CD4-positive, alpha-beta T cell (primary cell): ENCODE results near the gene PLCL2. TPM values are rescaled to one million over a fixed set of nuclear protein-coding genes. Genes with fewer than 3 reads are reported as not detected.

ENCODE experiments used
- ATAC-seq: fragments of 200-7000 bp; cut with Tn5 transposase; one replicate; pipeline ENCODE4 v1.10.0; 2022; ENCODE audit warnings: mild to moderate bottlenecking; ENCODE audit not compliant: poor library complexity
- CTCF ChIA-PET: fragments of 350-600 bp; sonication (Branson Sonifier 250); formaldehyde crosslinking; loops from one replicate; lab custom pipeline; 2021; ENCODE audit warnings: antibody characterized with exemption, inconsistent platforms; lab: Charles Lee
- POLR2A ChIA-PET: fragments of 350-600 bp; sonication (Branson Sonifier 250); formaldehyde crosslinking; loops from one replicate; lab custom pipeline; 2021; ENCODE audit warnings: antibody characterized with exemption, inconsistent platforms; lab: Charles Lee
- DNase-seq, 14 experiments: peaks; one replicate each; pipeline ENCODE4 v3.0.0-alpha.2; 2013 to 2020; ENCODE audit warnings: mixed read lengths in 2 of 14
- H3K27ac ChIP-seq, 2 donors: one replicate each; pipeline versions ENCODE4 v1.5.1 to v1.7.0; 2013; ENCODE audit warnings: low read length in 2 of 2, low read depth in 1 of 2, mild to moderate bottlenecking in 1 of 2
- H3K27me3 ChIP-seq, 2 experiments: 1 replicate in 1 of 2; 2 replicates in 1 of 2; pipeline versions ENCODE4 v1.6.1 to v1.7.0; 2013; ENCODE audit warnings: low read length in 2 of 2, control low read depth in 1 of 2, mild to moderate bottlenecking in 1 of 2, moderate library complexity in 1 of 2; ENCODE audit not compliant: insufficient read depth in 2 of 2, control insufficient read depth in 1 of 2
- H3K36me3 ChIP-seq: one replicate; pipeline ENCODE4 v1.6.1; 2013; ENCODE audit warnings: low read length, control low read depth; ENCODE audit not compliant: insufficient read depth
- H3K4me1 ChIP-seq: one replicate; pipeline ENCODE4 v1.6.1; 2013; ENCODE audit warnings: low read length, control low read depth; ENCODE audit not compliant: insufficient read depth
- H3K4me3 ChIP-seq: one replicate; pipeline ENCODE4 v1.5.1; 2013; ENCODE audit warnings: mild to moderate bottlenecking, low read length, moderate library complexity
- H3K9me3 ChIP-seq, 2 experiments: 1 replicate in 1 of 2; 2 replicates in 1 of 2; pipeline versions ENCODE4 v1.6.1 to v1.7.0; 2013; ENCODE audit warnings: low read length in 2 of 2, mild to moderate bottlenecking in 2 of 2, control low read depth in 1 of 2, moderate library complexity in 1 of 2; ENCODE audit not compliant: control insufficient read depth in 1 of 2, insufficient read depth in 1 of 2
- H3K27ac Mint-ChIP-seq: one replicate; pipeline ENCODE4 v1.8.0; 2020; ENCODE audit warnings: mixed read lengths
- H3K27me3 Mint-ChIP-seq: one replicate; pipeline ENCODE4 v1.8.0; 2021; ENCODE audit warnings: mixed read lengths
- H3K36me3 Mint-ChIP-seq: one replicate; pipeline ENCODE4 v1.8.0; 2021; ENCODE audit warnings: low read depth, mixed read lengths
- H3K4me1 Mint-ChIP-seq: one replicate; pipeline ENCODE4 v1.8.0; 2021; ENCODE audit warnings: low read depth, mixed read lengths
- H3K4me3 Mint-ChIP-seq: one replicate; pipeline ENCODE4 v1.8.0; 2020; ENCODE audit warnings: mild to moderate bottlenecking, mixed read lengths
- H3K9me3 Mint-ChIP-seq: one replicate; pipeline ENCODE4 v1.8.0; 2020; ENCODE audit warnings: mixed read lengths
- CTCF ChIP-seq: fragments of 200-600 bp; IDR thresholded peaks from one replicate; pipeline ENCODE4 v1.8.0; 2022; ENCODE audit warnings: antibody characterized with exemption, mild to moderate bottlenecking
- intact Hi-C, 2 experiments: fragments of 100-400 bp; cut with DNase I in 1 of 2; cut with micrococcal nuclease in 1 of 2; formaldehyde crosslinking; loops; one replicate each; pipeline versions ENCODE4 v1.15.1 to v1.9.0; 2023 to 2025; cut with DNase I, micrococcal nuclease
- total RNA-seq, 174 experiments: library from RNA in 2 of 174; stranded (reverse) in 2 of 174; gene quantifications; one replicate each; pipeline ENCODE4 v1.2.3 and lab custom pipeline; 2021 to 2026

The PLCL2 gene
- total RNA-seq, 2 experiments from 2014 or later, result 35.1 to 36.3 TPM

- Mint-ChIP-seq H3K9me3 (no peaks in the 10 kb centered on the region), H3K36me3 (no peaks in the 10 kb centered on the region), H3K27ac (peak overlapping the region; percentile 91), H3K4me1 (peaks cover 100% of the 10 kb centered on the region), H3K27me3 (no peaks in the 10 kb centered on the region), H3K4me3 (peak overlapping the region; percentile 81)
- intact Hi-C loops, result loop anchor here (2.0 to 5.0 kb wide), 3 partner anchors 16 to 41 kb away; partner anchors contain the start of gene PLCL2 (in 1 of the 2)
- ChIA-PET CTCF (interaction anchor here (1.1 to 3.5 kb wide), 2 partner anchors 10 to 16 kb away, joined by 3 to 17 read pairs; partner anchors contain the start of gene PLCL2), POLR2A (interaction anchor here (0.6 to 4.3 kb wide), 8 partner anchors 8 to 1747 kb away, joined by 3 to 31 read pairs (median 6); partner anchors contain the start of gene PLCL2)
- DNase-seq (peak in 2 of 14 experiments; percentile 37 to 55), ATAC-seq (peak; percentile 31)
- Histone ChIP-seq H3K4me3 (peak overlapping the region; percentile 12), H3K4me1 (peaks cover 89% of the 10 kb centered on the region), H3K27me3 (no peaks in the 10 kb centered on the region), H3K27ac (peak overlapping the region; percentile 58 to 75), H3K36me3 (no peaks in the 10 kb centered on the region), H3K9me3 (no peaks in the 10 kb centered on the region)
- TF ChIP-seq CTCF, result no peak
These were observed 16.2 kb downstream of the PLCL2 start for GRCh38 chr3:16900779-16901440.

GRCh38 chr3:16904423-16905417, 20.0 kb downstream of the PLCL2 start:
- ATAC-seq, result peak; percentile 26
- intact Hi-C loops, result loop anchor here (5.0 kb wide), 2 partner anchors 33 to 38 kb away; no protein-coding TSS in a partner anchor
- Mint-ChIP-seq H3K9me3 (no peaks in the 10 kb centered on the region), H3K27ac (peak overlapping the region; percentile 91), H3K36me3 (no peaks in the 10 kb centered on the region), H3K4me3 (peak overlapping the region; percentile 47), H3K27me3 (no peaks in the 10 kb centered on the region), H3K4me1 (peaks cover 94% of the 10 kb centered on the region)
- POLR2A ChIA-PET, result interaction anchor here (1.3 to 1.5 kb wide), 3 partner anchors 13 to 62 kb away, joined by 3 to 7 read pairs (median 4); partner anchors contain the start of gene PLCL2
- H3K4me1 ChIP-seq, result peaks cover 64% of the 10 kb centered on the region
- no peak for TF ChIP-seq CTCF
- no peak overlapping the region for H3K27ac ChIP-seq
- H3K9me3 ChIP-seq, result no peaks in the 10 kb centered on the region
- CTCF ChIA-PET, result interaction anchor here (0.8 to 1.4 kb wide), 2 partner anchors 17 to 20 kb away, joined by 3 to 4 read pairs; no protein-coding TSS in a partner anchor
- peak in 2 of 14 experiments; percentile 66 to 76 for DNase-seq
- no peaks in the 10 kb centered on the region for H3K27me3 ChIP-seq
- H3K4me3 ChIP-seq, result no peak overlapping the region
- H3K36me3 ChIP-seq, result no peaks in the 10 kb centered on the region

DNA sequence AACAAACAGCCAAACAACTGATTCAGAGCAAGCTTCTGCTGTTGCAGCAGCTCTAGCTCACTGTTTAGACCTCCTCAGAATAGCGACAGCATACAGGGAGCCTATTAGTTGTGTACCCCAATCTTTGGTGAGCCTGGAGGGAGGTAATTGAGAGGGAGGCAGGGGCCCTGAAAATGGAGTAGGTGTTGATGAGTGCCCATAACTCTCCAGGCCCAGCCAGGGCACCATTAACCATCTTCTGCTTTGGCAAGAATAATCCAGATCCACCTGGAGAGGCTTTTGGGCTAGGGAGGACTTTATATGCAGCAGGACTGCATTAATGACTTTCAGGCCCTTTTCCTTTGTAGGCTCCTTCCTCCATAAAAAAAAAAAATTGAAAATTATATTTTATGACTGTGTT, 20.9 kb downstream of the PLCL2 start:
- Mint-ChIP-seq H3K27me3 (no peaks in the 10 kb centered on the region), H3K4me3 (no peak overlapping the region), H3K4me1 (peaks cover 94% of the 10 kb centered on the region), H3K36me3 (no peaks in the 10 kb centered on the region), H3K9me3 (no peaks in the 10 kb centered on the region), H3K27ac (peak overlapping the region; percentile 91)
- POLR2A ChIA-PET, result interaction anchor here (0.8 to 1.3 kb wide), 2 partner anchors 16 to 21 kb away, joined by 4 read pairs; partner anchors contain the start of gene PLCL2
- Histone ChIP-seq H3K9me3 (no peaks in the 10 kb centered on the region), H3K4me1 (peaks cover 66% of the 10 kb centered on the region), H3K4me3 (no peak overlapping the region), H3K27me3 (no peaks in the 10 kb centered on the region), H3K36me3 (no peaks in the 10 kb centered on the region), H3K27ac (no peak overlapping the region)
- no peak for DNase-seq
- TF ChIP-seq CTCF, result no peak
- CTCF ChIA-PET, result interaction anchor here (1.1 kb wide), 2 partner anchors 22 to 77 kb away, joined by 3 read pairs; partner anchors contain the start of gene PLCL2
- intact Hi-C loops, result no loop called here
- no peak for ATAC-seq
